Type B pancreatic cell (in vitro differentiated cells): ENCODE data around the gene GDPD4. TPM values are rescaled to one million over a fixed set of nuclear protein-coding genes. Genes with fewer than 3 reads are reported as not detected.
A peak's percentile ranks its signal among the peaks of the same experiment; 100 is the strongest.

Source experiments
- DNase-seq: peaks from one replicate; pipeline ENCODE4 v3.0.0; 2021; ENCODE audit warnings: mixed read lengths; ENCODE audit not compliant: unreplicated experiment; ENCODE audit errors: extremely low spot score
- H3K27ac Mint-ChIP-seq: 2 replicates; pipeline ENCODE4 v1.8.0; 2021; ENCODE audit warnings: mild to moderate bottlenecking, mixed read lengths
- H3K27me3 Mint-ChIP-seq: 2 replicates; pipeline ENCODE4 v1.8.0; 2021; ENCODE audit warnings: mixed read lengths
- H3K36me3 Mint-ChIP-seq: 2 replicates; pipeline ENCODE4 v1.8.0; 2021; ENCODE audit warnings: mixed read lengths
- H3K4me1 Mint-ChIP-seq: one replicate; pipeline ENCODE4 v1.8.0; 2021; ENCODE audit warnings: mixed read lengths; ENCODE audit not compliant: unreplicated experiment
- H3K4me3 Mint-ChIP-seq: 2 replicates; pipeline ENCODE4 v1.8.0; 2021; ENCODE audit warnings: mild to moderate bottlenecking, mixed read lengths
- H3K9me3 Mint-ChIP-seq: 2 replicates; pipeline ENCODE4 v1.8.0; 2021; ENCODE audit warnings: mixed read lengths
- CTCF ChIP-seq: fragments of 200-600 bp; sonication (generic); conservative IDR thresholded peaks from 2 replicates; pipeline ENCODE4 v1.5.0; 2021; ENCODE audit warnings: antibody characterized with exemption, mild to moderate bottlenecking
- total RNA-seq: library from RNA; stranded (reverse); gene quantifications from 2 replicates; pipeline ENCODE4 v1.2.1, GENCODE V29; 2021; ENCODE audit warnings: low replicate concordance

GDPD4 gene
- total RNA-seq, 1 donor from 2014 or later = not detected

GRCh38 chr11:77195071-77195755 is 106.3 kb downstream of the GDPD4 start:
- Mint-ChIP-seq H3K27me3 (no peaks in the 10 kb centered on the region), H3K9me3 (no peaks in the 10 kb centered on the region), H3K4me3 (no peak overlapping the region), H3K4me1 (no peaks in the 10 kb centered on the region), H3K36me3 (no peaks in the 10 kb centered on the region), H3K27ac (no peak overlapping the region)
- DNase-seq = no peak
- TF ChIP-seq CTCF = no peak

GRCh38 chr11:77193911-77194830 is 107.3 kb downstream of the GDPD4 start:
- no peaks in the 10 kb centered on the region for H3K36me3 Mint-ChIP-seq
- H3K9me3 Mint-ChIP-seq = no peaks in the 10 kb centered on the region
- DNase-seq = no peak
- no peak for TF ChIP-seq CTCF
- H3K4me3 Mint-ChIP-seq = no peak overlapping the region
- H3K27me3 Mint-ChIP-seq = no peaks in the 10 kb centered on the region
- no peaks in the 10 kb centered on the region for H3K4me1 Mint-ChIP-seq
- no peak overlapping the region for H3K27ac Mint-ChIP-seq

- Mint-ChIP-seq H3K27me3 (peaks cover 4% of the 10 kb centered on the region), H3K4me1 (peaks cover 3% of the 10 kb centered on the region), H3K36me3 (no peaks in the 10 kb centered on the region), H3K27ac (no peak overlapping the region), H3K9me3 (no peaks in the 10 kb centered on the region), H3K4me3 (no peak overlapping the region)
- no peak for DNase-seq
- TF ChIP-seq CTCF = no peak
These were observed 108.3 kb downstream of the GDPD4 start for GRCh38 chr11:77193167-77193566.

- Mint-ChIP-seq H3K9me3 (no peaks in the 10 kb centered on the region), H3K27ac (no peak overlapping the region), H3K36me3 (no peaks in the 10 kb centered on the region), H3K4me3 (peak overlapping the region; percentile 84), H3K4me1 (peaks cover 3% of the 10 kb centered on the region), H3K27me3 (peaks cover 4% of the 10 kb centered on the region)
- DNase-seq = peak; percentile 82
- TF ChIP-seq CTCF = peak; percentile 79
These were observed 109.5 kb downstream of the GDPD4 start for GRCh38 chr11:77191823-77192495.

GRCh38 chr11:77191429-77191822 is 110.1 kb downstream of the GDPD4 start:
- no peak overlapping the region for H3K27ac Mint-ChIP-seq
- peaks cover 4% of the 10 kb centered on the region for H3K27me3 Mint-ChIP-seq
- TF ChIP-seq CTCF = no peak
- H3K36me3 Mint-ChIP-seq = no peaks in the 10 kb centered on the region
- no peak for DNase-seq
- H3K4me1 Mint-ChIP-seq = peaks cover 3% of the 10 kb centered on the region
- H3K4me3 Mint-ChIP-seq = peak overlapping the region; percentile 84
- no peaks in the 10 kb centered on the region for H3K9me3 Mint-ChIP-seq
